Keratinocyte (primary cell): ENCODE measurements around the gene SYNPR. TPM values are rescaled to one million over a fixed set of nuclear protein-coding genes. Genes with fewer than 3 reads are reported as not detected.

Experiments used
- DNase-seq: peaks from one replicate; pipeline ENCODE4 v3.0.0-alpha.2; 2011; ENCODE audit warnings: low read depth, missing footprints, low spot score
- FAIRE-seq: peaks from 2 replicates; lab custom pipeline; 2011; peaks lifted over from hg19 to GRCh38; lab: Jason Lieb, UNC
- H2AFZ ChIP-seq: 2 replicates; pipeline ENCODE4 v1.6.0; 2012; ENCODE audit warnings: low read length, control low read depth, inconsistent platforms; ENCODE audit not compliant: control insufficient read depth
- H3K27ac ChIP-seq: 2 replicates; pipeline ENCODE4 v1.5.1; 2011; ENCODE audit warnings: low read length; ENCODE audit not compliant: control insufficient read depth, insufficient read depth
- H3K27me3 ChIP-seq: 3 replicates; pipeline ENCODE4 v1.6.0; 2011; ENCODE audit warnings: low read length; ENCODE audit not compliant: control insufficient read depth, insufficient read depth; ENCODE audit errors: extremely low read depth
- H3K36me3 ChIP-seq, 2 experiments: 2 replicates in 1 of 2; 3 replicates in 1 of 2; pipeline ENCODE4 v1.5.1; 2011; ENCODE audit warnings: low read length in 2 of 2, mild to moderate bottlenecking in 1 of 2; ENCODE audit not compliant: control insufficient read depth in 2 of 2, insufficient read depth in 2 of 2; ENCODE audit errors: extremely low read depth in 1 of 2
- H3K4me1 ChIP-seq: 3 replicates; pipeline ENCODE4 v1.5.1; 2011; ENCODE audit warnings: low read length; ENCODE audit not compliant: control insufficient read depth, insufficient read depth; ENCODE audit errors: extremely low read depth
- H3K4me2 ChIP-seq: 3 replicates; pipeline ENCODE4 v1.6.0; 2011; ENCODE audit warnings: low read depth, low read length; ENCODE audit not compliant: control insufficient read depth, insufficient read depth; ENCODE audit errors: extremely low read depth
- H3K4me3 ChIP-seq, 3 experiments: fragments of 200-600 bp in 1 of 3; sonication (generic) in 1 of 3; 2 replicates in 2 of 3; 3 replicates in 1 of 3; pipeline ENCODE4 v1.5.1; 2011 to 2016; ENCODE audit warnings: low read length in 3 of 3, mild to moderate bottlenecking in 3 of 3, control low read depth in 2 of 3, inconsistent platforms in 1 of 3, low read depth in 1 of 3, mixed read lengths in 1 of 3, mixed run types in 1 of 3, moderate library complexity in 1 of 3; ENCODE audit not compliant: control insufficient read depth in 2 of 3, insufficient read depth in 2 of 3; ENCODE audit errors: extremely low read depth in 1 of 3
- H3K79me2 ChIP-seq: 2 replicates; pipeline ENCODE4 v1.6.0; 2012; ENCODE audit warnings: low read length; ENCODE audit not compliant: control insufficient read depth, insufficient read depth
- H3K9ac ChIP-seq: 3 replicates; pipeline ENCODE4 v1.6.0; 2011; ENCODE audit warnings: low read length; ENCODE audit not compliant: control insufficient read depth, insufficient read depth; ENCODE audit errors: extremely low read depth
- H3K9me1 ChIP-seq: 3 replicates; pipeline ENCODE4 v1.6.0; 2011; ENCODE audit warnings: low read length; ENCODE audit not compliant: control insufficient read depth, insufficient read depth; ENCODE audit errors: extremely low read depth
- H3K9me3 ChIP-seq: 2 replicates; pipeline ENCODE4 v1.5.1; 2012; ENCODE audit warnings: low read depth, low read length; ENCODE audit not compliant: control insufficient read depth
- H4K20me1 ChIP-seq: 3 replicates; pipeline ENCODE4 v1.6.0; 2011; ENCODE audit warnings: low read length; ENCODE audit not compliant: control insufficient read depth, insufficient read depth; ENCODE audit errors: extremely low read depth
- CTCF ChIP-seq, 3 experiments: IDR thresholded peaks in 1 of 3; conservative IDR thresholded peaks in 1 of 3; optimal IDR thresholded peaks in 1 of 3; 2 replicates in 2 of 3; 3 replicates in 1 of 3; pipeline versions ENCODE3 to v1.5.1; 2011; ENCODE audit warnings: low read length in 3 of 3, mild to moderate bottlenecking in 3 of 3, moderate library complexity in 2 of 3, control low read depth in 1 of 3, inconsistent platforms in 1 of 3; ENCODE audit not compliant: insufficient read depth in 2 of 3; ENCODE audit errors: extremely low read depth in 1 of 3
- EZH2 ChIP-seq: IDR thresholded peaks from one replicate; pipeline ENCODE4 v1.6.1; 2012; ENCODE audit warnings: inconsistent platforms, mild to moderate bottlenecking, low read length, moderate library complexity
- dilution Hi-C: fragments of 300-500 bp; cut with MboI; formaldehyde crosslinking; loops from one replicate; pipeline ENCODE4 v1.7.0; 2020; ENCODE audit warnings: low sequenced_read_pairs; ENCODE audit not compliant: extremely low pct_ligation_motif_present
- polyA plus RNA-seq, 5 experiments: library from polyadenylated mRNA; depleted of rRNA in 3 of 5; stranded (reverse) in 3 of 5; stranded (forward) in 1 of 5; unstranded in 1 of 5; fragments of >200 nt; gene quantifications; 1 replicate in 1 of 5; 2 replicates in 3 of 5; 3 replicates in 1 of 5; pipeline versions ENCODE4 v1.2.1 to v1.2.3, GENCODE V29; 2011 to 2012; ENCODE audit warnings: missing spikeins in 2 of 5, low read depth in 1 of 5, low replicate concordance in 1 of 5

Gene SYNPR
- polyA plus RNA-seq, 1 donor (not counting 4 experiments of a cell fraction or from before 2014, with no cell fraction given) = not detected

- TF ChIP-seq CTCF (optimal IDR thresholded peaks at IDR 0.05 in 1 of 3, IDR thresholded peaks at IDR 0.05 in 1 of 3, conservative IDR thresholded peaks at IDR 0.05 in 1 of 3; ENCODE audit: extremely low read depth in 1 of 3, insufficient read depth in 2 of 3, low read length in 3 of 3) (no peak), EZH2 (no peak)
Observed at GRCh38 chr3:63331520-63331919, 53.4 kb downstream of the SYNPR start.

GRCh38 chr3:63333815-63334214 lies 55.7 kb downstream of the SYNPR start:
- TF ChIP-seq EZH2 = no peak
- no peak for TF ChIP-seq CTCF (optimal IDR thresholded peaks at IDR 0.05 in 1 of 3, IDR thresholded peaks at IDR 0.05 in 1 of 3, conservative IDR thresholded peaks at IDR 0.05 in 1 of 3; ENCODE audit: extremely low read depth in 1 of 3, insufficient read depth in 2 of 3, low read length in 3 of 3)
- FAIRE-seq = no peak

More at GRCh38 chr3:63331520-63331919, 53.4 kb downstream of the SYNPR start:
- Histone ChIP-seq H3K9ac (no peak overlapping the region), H2AFZ (no peak overlapping the region), H3K79me2 (no peaks in the 10 kb centered on the region), H3K4me1 (no peaks in the 10 kb centered on the region), H4K20me1 (no peaks in the 10 kb centered on the region), H3K27me3 (peaks cover 5% of the 10 kb centered on the region), H3K9me1 (no peaks in the 10 kb centered on the region), H3K27ac (no peak overlapping the region), H3K4me3 (no peak overlapping the region), H3K4me2 (no peak overlapping the region), H3K9me3 (no peaks in the 10 kb centered on the region), H3K36me3 (no peaks in the 10 kb centered on the region)
- dilution Hi-C loops = no loop called here
- FAIRE-seq (no peak), DNase-seq (no peak)

More at GRCh38 chr3:63333815-63334214, 55.7 kb downstream of the SYNPR start:
- Histone ChIP-seq H3K79me2 (no peaks in the 10 kb centered on the region), H3K4me3 (no peak overlapping the region), H3K27me3 (peaks cover 5% of the 10 kb centered on the region), H3K9me3 (no peaks in the 10 kb centered on the region), H3K4me1 (no peaks in the 10 kb centered on the region), H3K36me3 (no peaks in the 10 kb centered on the region), H3K9me1 (no peaks in the 10 kb centered on the region), H3K4me2 (no peak overlapping the region), H3K9ac (no peak overlapping the region), H3K27ac (no peak overlapping the region), H2AFZ (no peak overlapping the region), H4K20me1 (no peaks in the 10 kb centered on the region)
- dilution Hi-C loops = no loop called here
- DNase-seq = no peak
